ENCODE data around the gene TCERG1. TPM values are rescaled to one million over a fixed set of nuclear protein-coding genes. Genes with fewer than 3 reads are reported as not detected.
"Not testable (repeated sequence)": the region's sequence is repeated elsewhere in the genome, so short reads cannot be mapped to it uniquely, and the experiment has no call there.

Gene TCERG1
- total RNA-seq, 1 experiment from 2014 or later = 75.9 TPM

- DNase-seq (ENCODE audit: low read depth, low spot score) = no peak
- Histone ChIP-seq H3K9me3 (ENCODE audit: control insufficient read depth, insufficient read depth, low read depth, low read length) (no peaks in the 10 kb centered on the region), H3K36me3 (ENCODE audit: control insufficient read depth, insufficient read depth, low read length) (no peaks in the 10 kb centered on the region), H3K4me3 (ENCODE audit: low read depth in 2 of 2, low read length in 2 of 2) (no peak overlapping the region), H3K27me3 (ENCODE audit: control insufficient read depth, insufficient read depth, low read length) (no peaks in the 10 kb centered on the region), H3K27ac (ENCODE audit: low read length) (no peak overlapping the region), H3K4me1 (ENCODE audit: control insufficient read depth, insufficient read depth, low read length) (no peaks in the 10 kb centered on the region)
- ATAC-seq = no peak
- in situ Hi-C loops (cut with HindIII; ENCODE audit: low pct_unique_long_range_greater_than_20kb, low sequenced_read_pairs) (loop anchor here (25.0 kb wide), 1 partner anchor 813 kb away; no protein-coding TSS in a partner anchor), intact Hi-C loops (cut with micrococcal nuclease; ENCODE audit: unreplicated experiment) (no loop called here)
- TF ChIP-seq SIN3A (IDR thresholded peaks at IDR 0.05; ENCODE audit: borderline replicate concordance, insufficient read depth, low read depth, low read length) (no peak), TCF7L2 (IDR thresholded peaks at IDR 0.05; ENCODE audit: low read depth, low read length) (no peak), CTCF (IDR thresholded peaks at IDR 0.05) (no peak), POLR2AphosphoS5 (IDR thresholded peaks at IDR 0.05; ENCODE audit: low read depth, low read length) (no peak)
- TF ChIP-seq, protein P1, sequence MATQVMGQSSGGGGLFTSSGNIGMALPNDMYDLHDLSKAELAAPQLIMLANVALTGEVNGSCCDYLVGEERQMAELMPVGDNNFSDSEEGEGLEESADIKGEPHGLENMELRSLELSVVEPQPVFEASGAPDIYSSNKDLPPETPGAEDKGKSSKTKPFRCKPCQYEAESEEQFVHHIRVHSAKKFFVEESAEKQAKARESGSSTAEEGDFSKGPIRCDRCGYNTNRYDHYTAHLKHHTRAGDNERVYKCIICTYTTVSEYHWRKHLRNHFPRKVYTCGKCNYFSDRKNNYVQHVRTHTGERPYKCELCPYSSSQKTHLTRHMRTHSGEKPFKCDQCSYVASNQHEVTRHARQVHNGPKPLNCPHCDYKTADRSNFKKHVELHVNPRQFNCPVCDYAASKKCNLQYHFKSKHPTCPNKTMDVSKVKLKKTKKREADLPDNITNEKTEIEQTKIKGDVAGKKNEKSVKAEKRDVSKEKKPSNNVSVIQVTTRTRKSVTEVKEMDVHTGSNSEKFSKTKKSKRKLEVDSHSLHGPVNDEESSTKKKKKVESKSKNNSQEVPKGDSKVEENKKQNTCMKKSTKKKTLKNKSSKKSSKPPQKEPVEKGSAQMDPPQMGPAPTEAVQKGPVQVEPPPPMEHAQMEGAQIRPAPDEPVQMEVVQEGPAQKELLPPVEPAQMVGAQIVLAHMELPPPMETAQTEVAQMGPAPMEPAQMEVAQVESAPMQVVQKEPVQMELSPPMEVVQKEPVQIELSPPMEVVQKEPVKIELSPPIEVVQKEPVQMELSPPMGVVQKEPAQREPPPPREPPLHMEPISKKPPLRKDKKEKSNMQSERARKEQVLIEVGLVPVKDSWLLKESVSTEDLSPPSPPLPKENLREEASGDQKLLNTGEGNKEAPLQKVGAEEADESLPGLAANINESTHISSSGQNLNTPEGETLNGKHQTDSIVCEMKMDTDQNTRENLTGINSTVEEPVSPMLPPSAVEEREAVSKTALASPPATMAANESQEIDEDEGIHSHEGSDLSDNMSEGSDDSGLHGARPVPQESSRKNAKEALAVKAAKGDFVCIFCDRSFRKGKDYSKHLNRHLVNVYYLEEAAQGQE (IDR thresholded peaks at IDR 0.05; ENCODE audit: insufficient read depth in 1 of 2, low read depth in 2 of 2, low read length in 1 of 2) = no peak
- BruUV-seq (replicated peaks) = no TSS peak
- ChIA-PET POLR2A (no interaction called here), CTCF (no interaction called here)
Measured at GRCh38 chr5:146549615-146550014, 102.5 kb downstream of the TCERG1 start.

DNA sequence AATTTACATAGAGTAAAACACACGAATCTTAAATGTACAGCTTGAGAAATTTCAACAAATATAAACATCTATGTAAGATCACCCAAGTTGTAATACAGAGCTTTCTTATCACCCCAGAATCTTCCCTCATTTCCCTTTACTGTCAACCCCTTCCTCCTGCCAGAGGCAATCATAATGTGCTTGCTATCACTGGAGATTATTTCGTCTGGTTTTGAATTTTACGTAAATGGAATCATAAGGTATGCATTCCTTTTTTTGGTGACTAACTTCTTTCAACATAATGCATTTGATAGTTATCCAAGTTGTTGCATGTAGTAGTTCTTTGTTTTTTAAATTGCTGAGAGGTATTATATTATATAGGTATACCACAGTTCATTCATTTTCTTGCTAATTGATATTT lies 106.3 kb downstream of the TCERG1 start:
- no peaks in the 10 kb centered on the region for H3K9me3 ChIP-seq (ENCODE audit: control insufficient read depth, insufficient read depth, low read depth, low read length)
- in situ Hi-C loops (cut with HindIII; ENCODE audit: low pct_unique_long_range_greater_than_20kb, low sequenced_read_pairs) = no loop called here
- H3K27me3 ChIP-seq (ENCODE audit: control insufficient read depth, insufficient read depth, low read length) = no peaks in the 10 kb centered on the region
- POLR2A ChIA-PET = no interaction called here
- no peak for DNase-seq (ENCODE audit: low read depth, low spot score)
- no peak for ATAC-seq
- no peaks in the 10 kb centered on the region for H3K36me3 ChIP-seq (ENCODE audit: control insufficient read depth, insufficient read depth, low read length)
- H3K27ac ChIP-seq (ENCODE audit: low read length) = no peak overlapping the region
- CTCF ChIA-PET = no interaction called here
- intact Hi-C loops (cut with micrococcal nuclease; ENCODE audit: unreplicated experiment) = no loop called here
- TF ChIP-seq TCF7L2 (IDR thresholded peaks at IDR 0.05; ENCODE audit: low read depth, low read length) (no peak), CTCF (IDR thresholded peaks at IDR 0.05) (no peak), POLR2AphosphoS5 (IDR thresholded peaks at IDR 0.05; ENCODE audit: low read depth, low read length) (no peak), SIN3A (IDR thresholded peaks at IDR 0.05; ENCODE audit: borderline replicate concordance, insufficient read depth, low read depth, low read length) (no peak)
- TF ChIP-seq, protein P1 (IDR thresholded peaks at IDR 0.05; ENCODE audit: insufficient read depth in 1 of 2, low read depth in 2 of 2, low read length in 1 of 2) = no peak
- no peak overlapping the region for H3K4me3 ChIP-seq (ENCODE audit: low read depth in 2 of 2, low read length in 2 of 2)
- BruUV-seq (replicated peaks) = no TSS peak
- H3K4me1 ChIP-seq (ENCODE audit: control insufficient read depth, insufficient read depth, low read length) = no peaks in the 10 kb centered on the region

DNA sequence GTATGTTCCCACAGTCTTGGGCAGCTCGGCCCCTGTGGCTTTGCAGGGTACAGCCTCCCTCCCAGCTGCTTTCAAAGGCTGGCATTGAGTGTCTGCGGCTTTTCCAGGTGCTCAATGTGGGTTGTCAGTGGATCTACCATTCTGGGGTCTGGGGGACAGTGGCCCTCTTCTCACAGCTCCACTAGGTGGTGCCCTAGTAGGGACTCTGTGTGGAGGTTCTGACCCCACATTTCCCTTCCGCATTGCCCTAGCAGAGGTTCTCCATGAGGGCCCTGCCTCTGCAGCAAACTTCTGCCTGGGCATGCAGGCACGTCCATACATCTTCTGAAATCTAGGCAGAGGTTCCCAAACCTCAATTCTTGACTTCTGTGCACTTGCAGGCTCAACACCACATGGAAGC lies 109.8 kb downstream of the TCERG1 start:
- intact Hi-C loops (cut with micrococcal nuclease; ENCODE audit: unreplicated experiment); in situ Hi-C loops (cut with HindIII; ENCODE audit: low pct_unique_long_range_greater_than_20kb, low sequenced_read_pairs); H3K27ac ChIP-seq (ENCODE audit: low read length); DNase-seq (ENCODE audit: low read depth, low spot score); BruUV-seq (replicated peaks); H3K36me3 ChIP-seq (ENCODE audit: control insufficient read depth, insufficient read depth, low read length); H3K27me3 ChIP-seq (ENCODE audit: control insufficient read depth, insufficient read depth, low read length); ATAC-seq; CTCF ChIA-PET; H3K4me3 ChIP-seq (ENCODE audit: low read depth in 2 of 2, low read length in 2 of 2); POLR2A ChIA-PET; H3K4me1 ChIP-seq (ENCODE audit: control insufficient read depth, insufficient read depth, low read length); H3K9me3 ChIP-seq (ENCODE audit: control insufficient read depth, insufficient read depth, low read depth, low read length): not testable (repeated sequence)
